Hepatocyte (in vitro differentiated cells): ENCODE measurements around the gene SPATA24.

Source experiments
- CTCF ChIP-seq: fragments of 200-600 bp; sonication (generic); IDR thresholded peaks from 2 replicates; pipeline ENCODE4 v1.5.1; 2016; ENCODE audit warnings: antibody characterized with exemption, mild to moderate bottlenecking; ENCODE audit not compliant: poor library complexity
- EZH2 ChIP-seq: fragments of 200-600 bp; sonication (generic); IDR thresholded peaks from 2 replicates; pipeline ENCODE4 v1.6.1; 2016; ENCODE audit warnings: antibody characterized with exemption, mild to moderate bottlenecking, borderline replicate concordance

- no peak for TF ChIP-seq EZH2
- no peak for TF ChIP-seq CTCF
These were observed 12.0 kb upstream of the SPATA24 start for GRCh38 chr5:139415869-139416268.
